ENCODE data around the gene SPPL2A. TPM values are rescaled to one million over a fixed set of nuclear protein-coding genes. Genes with fewer than 3 reads are reported as not detected.
A peak's percentile ranks its signal among the peaks of the same experiment; 100 is the strongest.

Gene SPPL2A
- total and polyA plus RNA-seq, 2 of the 13 experiments (the other 11 are each of a cell fraction or from before 2014, with no cell fraction given), result 80.5 to 105 TPM

DNA sequence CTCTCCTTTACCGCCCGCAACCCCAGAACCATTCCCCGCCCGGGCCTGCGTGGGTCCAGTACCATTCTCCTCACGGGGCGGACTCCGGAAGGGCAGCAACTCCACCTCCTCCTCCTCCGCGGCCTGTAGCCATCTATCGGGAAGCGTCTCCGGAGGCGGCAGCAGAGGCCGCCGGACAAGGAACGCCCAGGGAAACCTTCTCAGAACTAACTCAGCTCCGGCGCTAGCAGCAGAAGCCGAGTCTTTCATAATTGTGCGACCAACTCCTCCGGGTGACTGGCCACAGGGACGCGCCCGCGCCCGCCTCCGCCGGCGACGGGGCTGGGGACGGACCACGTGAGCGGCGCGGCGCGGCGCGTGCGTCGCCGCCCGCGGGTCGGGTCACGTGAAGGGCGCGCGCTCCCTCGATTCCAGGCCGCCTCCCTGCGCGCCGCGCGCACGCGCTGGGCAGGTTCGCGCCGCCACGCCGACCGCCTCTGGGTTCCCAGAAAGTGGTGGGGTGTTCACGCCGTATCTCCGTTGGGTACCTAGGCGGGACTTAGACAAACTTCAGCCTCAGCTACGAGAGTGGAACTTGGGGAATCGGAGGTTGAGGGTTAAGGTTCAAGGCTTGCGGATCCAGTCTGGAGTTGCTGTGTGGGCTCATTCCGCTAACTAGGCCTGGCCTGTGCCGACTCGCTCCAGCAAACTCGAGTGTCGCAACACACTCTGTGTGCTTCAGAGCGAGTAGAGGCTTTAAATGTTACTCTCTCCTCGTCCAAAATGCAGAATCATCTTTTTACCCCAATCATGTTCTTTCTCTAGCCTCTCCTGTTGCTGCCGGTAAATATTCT is 78.8 kb downstream of the SPPL2A start, which contains the start of gene TRPM7 (continued):
- TF ChIP-seq HCFC1 (IDR thresholded peaks at IDR 0.05; ENCODE audit: low read depth, low read length) (no peak), HMG20A (CRISPR knock-in tag; IDR thresholded peaks at IDR 0.05; ENCODE audit: borderline replicate concordance) (0 out of 2 replicates have a peak, but pooled peaks have one; percentile 18), ZFP82 (CRISPR knock-in tag; IDR thresholded peaks at IDR 0.05; ENCODE audit: borderline replicate concordance) (no peak; the same call in 1 of the 2 replicates), SIX4 (CRISPR knock-in tag; IDR thresholded peaks at IDR 0.05) (peak; percentile 57; the same call in 1 of the 2 replicates), NCOA5 (CRISPR knock-in tag; IDR thresholded peaks at IDR 0.05) (no peak), ETV6 (CRISPR knock-in tag; conservative IDR thresholded peaks at IDR 0.05) (peak; percentile 65; the same call in 1 of the 2 replicates), BHLHE40 (IDR thresholded peaks at IDR 0.05; ENCODE audit: low read length) (peak; percentile 97), DNMT3B (CRISPR knock-in tag; conservative IDR thresholded peaks at IDR 0.05) (no peak), TCF12 (IDR thresholded peaks at IDR 0.05) (no peak), TCF12 (CRISPR knock-in tag; IDR thresholded peaks at IDR 0.05) (peak; percentile 77), ZFP36 (IDR thresholded peaks at IDR 0.05; ENCODE audit: borderline replicate concordance, low read depth, low read length, partially characterized antibody) (no peak), GABPA (IDR thresholded peaks at IDR 0.05; ENCODE audit: low read depth, low read length) (no peak), GABPA (CRISPR knock-in tag; IDR thresholded peaks at IDR 0.05; ENCODE audit: low read depth) (0 out of 2 replicates have a peak, but pooled peaks have one; percentile 21), RBFOX2 (IDR thresholded peaks at IDR 0.05; ENCODE audit: low read depth, low read length) (peak; percentile 90), ZC3H13 (CRISPR knock-in tag; IDR thresholded peaks at IDR 0.05) (peak; percentile 85), ZNF251 (CRISPR knock-in tag; IDR thresholded peaks at IDR 0.05) (no peak), NONO (IDR thresholded peaks at IDR 0.05) (no peak), NONO (CRISPR knock-in tag; conservative IDR thresholded peaks at IDR 0.05) (peak; percentile 56), ZNF781 (CRISPR knock-in tag; IDR thresholded peaks at IDR 0.05; ENCODE audit: borderline replicate concordance, not compliant biosample characterization) (no peak), PAF1 (CRISPR knock-in tag; IDR thresholded peaks at IDR 0.05) (no peak), MEIS1 (CRISPR knock-in tag; IDR thresholded peaks at IDR 0.05; ENCODE audit: borderline replicate concordance) (no peak), RELA (CRISPR knock-in tag; IDR thresholded peaks at IDR 0.05) (no peak), TAF15 (IDR thresholded peaks at IDR 0.05; ENCODE audit: low read depth, low read length, poor library complexity, severe bottlenecking) (no peak), ZNF17 (CRISPR knock-in tag; IDR thresholded peaks at IDR 0.05) (no peak), ZNF30 (CRISPR knock-in tag; IDR thresholded peaks at IDR 0.05) (no peak), ZNF441 (CRISPR knock-in tag; IDR thresholded peaks at IDR 0.05; ENCODE audit: borderline replicate concordance) (peak; percentile 83; the same call in 1 of the 2 replicates)
- TF ChIP-seq, protein P1, sequence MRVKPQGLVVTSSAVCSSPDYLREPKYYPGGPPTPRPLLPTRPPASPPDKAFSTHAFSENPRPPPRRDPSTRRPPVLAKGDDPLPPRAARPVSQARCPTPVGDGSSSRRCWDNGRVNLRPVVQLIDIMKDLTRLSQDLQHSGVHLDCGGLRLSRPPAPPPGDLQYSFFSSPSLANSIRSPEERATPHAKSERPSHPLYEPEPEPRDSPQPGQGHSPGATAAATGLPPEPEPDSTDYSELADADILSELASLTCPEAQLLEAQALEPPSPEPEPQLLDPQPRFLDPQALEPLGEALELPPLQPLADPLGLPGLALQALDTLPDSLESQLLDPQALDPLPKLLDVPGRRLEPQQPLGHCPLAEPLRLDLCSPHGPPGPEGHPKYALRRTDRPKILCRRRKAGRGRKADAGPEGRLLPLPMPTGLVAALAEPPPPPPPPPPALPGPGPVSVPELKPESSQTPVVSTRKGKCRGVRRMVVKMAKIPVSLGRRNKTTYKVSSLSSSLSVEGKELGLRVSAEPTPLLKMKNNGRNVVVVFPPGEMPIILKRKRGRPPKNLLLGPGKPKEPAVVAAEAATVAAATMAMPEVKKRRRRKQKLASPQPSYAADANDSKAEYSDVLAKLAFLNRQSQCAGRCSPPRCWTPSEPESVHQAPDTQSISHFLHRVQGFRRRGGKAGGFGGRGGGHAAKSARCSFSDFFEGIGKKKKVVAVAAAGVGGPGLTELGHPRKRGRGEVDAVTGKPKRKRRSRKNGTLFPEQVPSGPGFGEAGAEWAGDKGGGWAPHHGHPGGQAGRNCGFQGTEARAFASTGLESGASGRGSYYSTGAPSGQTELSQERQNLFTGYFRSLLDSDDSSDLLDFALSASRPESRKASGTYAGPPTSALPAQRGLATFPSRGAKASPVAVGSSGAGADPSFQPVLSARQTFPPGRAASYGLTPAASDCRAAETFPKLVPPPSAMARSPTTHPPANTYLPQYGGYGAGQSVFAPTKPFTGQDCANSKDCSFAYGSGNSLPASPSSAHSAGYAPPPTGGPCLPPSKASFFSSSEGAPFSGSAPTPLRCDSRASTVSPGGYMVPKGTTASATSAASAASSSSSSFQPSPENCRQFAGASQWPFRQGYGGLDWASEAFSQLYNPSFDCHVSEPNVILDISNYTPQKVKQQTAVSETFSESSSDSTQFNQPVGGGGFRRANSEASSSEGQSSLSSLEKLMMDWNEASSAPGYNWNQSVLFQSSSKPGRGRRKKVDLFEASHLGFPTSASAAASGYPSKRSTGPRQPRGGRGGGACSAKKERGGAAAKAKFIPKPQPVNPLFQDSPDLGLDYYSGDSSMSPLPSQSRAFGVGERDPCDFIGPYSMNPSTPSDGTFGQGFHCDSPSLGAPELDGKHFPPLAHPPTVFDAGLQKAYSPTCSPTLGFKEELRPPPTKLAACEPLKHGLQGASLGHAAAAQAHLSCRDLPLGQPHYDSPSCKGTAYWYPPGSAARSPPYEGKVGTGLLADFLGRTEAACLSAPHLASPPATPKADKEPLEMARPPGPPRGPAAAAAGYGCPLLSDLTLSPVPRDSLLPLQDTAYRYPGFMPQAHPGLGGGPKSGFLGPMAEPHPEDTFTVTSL (CRISPR knock-in tag; IDR thresholded peaks at IDR 0.05; ENCODE audit: borderline replicate concordance), result no peak

All from HepG2 (cell line).